A549 (cell line): Measurements from ENCODE around the gene DHRS12. TPM values are rescaled to one million over a fixed set of nuclear protein-coding genes. Genes with fewer than 3 reads are reported as not detected.
A peak's percentile ranks its signal among the peaks of the same experiment; 100 is the strongest.

Source experiments
- ATAC-seq, 2 experiments: fragments of 200-7000 bp in 1 of 2; fragments of >200 bp in 1 of 2; cut with Nextera tagmentation in 1 of 2; cut with Tn5 transposase in 1 of 2; 3 replicates each; pipeline versions ENCODE4 v1.8.0 to v1.9.1; 2018 to 2020; ENCODE audit warnings: mild to moderate bottlenecking in 1 of 2, moderate library complexity in 1 of 2
- CTCF ChIA-PET: fragments of 300-600 bp; sonication (Branson Sonifier 250); formaldehyde crosslinking; extraction: SDS; loops from one replicate; lab custom pipeline; 2021; ENCODE audit warnings: antibody characterized with exemption, inconsistent platforms; lab: Yijun Ruan, JAX
- POLR2A ChIA-PET: fragments of 350-600 bp; formaldehyde crosslinking; extraction: SDS; loops from one replicate; lab custom pipeline; 2021; ENCODE audit warnings: antibody characterized with exemption, inconsistent platforms; lab: Yijun Ruan, JAX
- DNase-seq, 2 experiments: peaks; one replicate each; pipeline versions ENCODE4 v3.0.0 to v3.0.0-alpha.2; 2011 to 2016; ENCODE audit warnings: low read depth in 1 of 2, low spot score in 1 of 2
- FAIRE-seq: peaks from 2 replicates; lab custom pipeline; 2011; peaks lifted over from hg19 to GRCh38; lab: Jason Lieb, UNC
- H3K27ac ChIP-seq, 2 experiments: fragments of >200 bp; sonication (Bioruptor Twin); formaldehyde crosslinking; 3 replicates each; pipeline ENCODE4 v1.5.1; 2016 to 2017
- H3K4me1 ChIP-seq: fragments of >200 bp; sonication (Bioruptor Twin); formaldehyde crosslinking; 3 replicates; pipeline ENCODE4 v1.6.1; 2016
- H3K4me2 ChIP-seq: fragments of >200 bp; sonication (Bioruptor Twin); formaldehyde crosslinking; 3 replicates; pipeline ENCODE4 v1.6.1; 2016
- H3K4me3 ChIP-seq: fragments of >200 bp; sonication (Bioruptor Twin); formaldehyde crosslinking; 3 replicates; pipeline ENCODE4 v1.5.1; 2016
- H3K9me3 ChIP-seq: fragments of >200 bp; sonication (Bioruptor Twin); formaldehyde crosslinking; 3 replicates; pipeline ENCODE4 v1.6.1; 2016
- ATOH8 ChIP-seq: fragments of 250-450 bp; sonication (Bioruptor Pico); IDR thresholded peaks from 2 replicates; pipeline ENCODE4 v1.5.0; 2020; ENCODE audit warnings: low read depth, mild to moderate bottlenecking, moderate library complexity
- BCL3 ChIP-seq: fragments of >200 bp; sonication (Bioruptor Twin); formaldehyde crosslinking; IDR thresholded peaks from 3 replicates; pipeline ENCODE4 v1.6.1; 2016
- BHLHE40 ChIP-seq: IDR thresholded peaks from 2 replicates; pipeline ENCODE4 v1.6.1; 2012; ENCODE audit warnings: low read depth, low read length, inconsistent platforms
- CBX8 ChIP-seq: fragments of 200-600 bp; sonication (generic); IDR thresholded peaks from 2 replicates; pipeline ENCODE4 v1.6.1; 2016
- CEBPB ChIP-seq, 2 experiments: fragments of >200 bp in 1 of 2; sonication (Bioruptor Twin) in 1 of 2; formaldehyde crosslinking in 1 of 2; IDR thresholded peaks; 2 replicates each; pipeline ENCODE4 v1.6.1; 2012 to 2016
- CHD4 ChIP-seq: fragments of 200-600 bp; sonication (generic); IDR thresholded peaks from 2 replicates; pipeline ENCODE4 v1.6.1; 2016; ENCODE audit warnings: antibody characterized with exemption, mild to moderate bottlenecking, borderline replicate concordance
- CTCF ChIP-seq: fragments of >200 bp; sonication (Bioruptor Twin); formaldehyde crosslinking; IDR thresholded peaks from 3 replicates; pipeline ENCODE4 v1.5.1; 2016
- E2F6 ChIP-seq: IDR thresholded peaks from 2 replicates; pipeline ENCODE4 v1.6.1; 2012; ENCODE audit warnings: low read depth, borderline replicate concordance
- EHMT2 ChIP-seq: fragments of 200-600 bp; sonication (generic); IDR thresholded peaks from 2 replicates; pipeline ENCODE4 v1.6.1; 2016; ENCODE audit warnings: antibody characterized with exemption, low read depth, mild to moderate bottlenecking, moderate library complexity
- FOSL2 ChIP-seq, 2 experiments: fragments of 450-650 bp in 1 of 2; fragments of >200 bp in 1 of 2; sonication (Bioruptor Twin) in 1 of 2; formaldehyde crosslinking; IDR thresholded peaks; 2 replicates each; pipeline versions ENCODE4 v1.5.0 to v1.6.1; 2016 to 2020; ENCODE audit warnings: mild to moderate bottlenecking in 1 of 2, moderate library complexity in 1 of 2
- GATA3 ChIP-seq: IDR thresholded peaks from 2 replicates; pipeline ENCODE4 v1.6.1; 2012; ENCODE audit warnings: borderline replicate concordance
- HES2 ChIP-seq: fragments of >200 bp; sonication (Bioruptor Twin); formaldehyde crosslinking; IDR thresholded peaks from 2 replicates; pipeline ENCODE4 v1.6.1; 2016
- JUN ChIP-seq, 2 experiments: fragments of >200 bp; sonication (Bioruptor Twin); formaldehyde crosslinking; IDR thresholded peaks; 2 replicates in 1 of 2; 3 replicates in 1 of 2; pipeline ENCODE4 v1.6.1; 2016 to 2017
- KDM5A ChIP-seq: fragments of 200-600 bp; sonication (generic); IDR thresholded peaks from 2 replicates; pipeline ENCODE4 v1.6.1; 2016; ENCODE audit warnings: antibody characterized with exemption, mild to moderate bottlenecking
- MAX ChIP-seq: IDR thresholded peaks from 2 replicates; pipeline ENCODE4 v1.6.1; 2012
- MAZ ChIP-seq: fragments of 150-350 bp; IDR thresholded peaks from 2 replicates; pipeline ENCODE4 v1.6.1; 2014; ENCODE audit warnings: antibody characterized with exemption, low read depth, low read length, borderline replicate concordance
- NR3C1 ChIP-seq: fragments of >200 bp; sonication (Bioruptor Twin); formaldehyde crosslinking; IDR thresholded peaks from 3 replicates; pipeline ENCODE4 v1.6.1; 2017
- PBX3 ChIP-seq: IDR thresholded peaks from 2 replicates; pipeline ENCODE4 v1.6.1; 2012
- PHF8 ChIP-seq: fragments of 200-600 bp; sonication (generic); IDR thresholded peaks from 2 replicates; pipeline ENCODE4 v1.6.1; 2016; ENCODE audit warnings: low read depth, mild to moderate bottlenecking, antibody characterized with exemption, moderate library complexity, borderline replicate concordance
- POLR2A ChIP-seq: IDR thresholded peaks from 2 replicates; pipeline ENCODE4 v1.6.1; 2012; ENCODE audit warnings: mild to moderate bottlenecking, low read length
- POLR2AphosphoS2 ChIP-seq: conservative IDR thresholded peaks from 2 replicates; pipeline ENCODE4 v1.6.1; 2012; ENCODE audit warnings: low read length, improper control_type of control experiment, inconsistent platforms
- TFCP2L1 ChIP-seq: fragments of 250-450 bp; sonication (Bioruptor Pico); IDR thresholded peaks from 2 replicates; pipeline ENCODE4 v1.5.0; 2021; ENCODE audit warnings: mild to moderate bottlenecking
- TP53 ChIP-seq: fragments of 250-450 bp; sonication (Bioruptor Pico); IDR thresholded peaks from 2 replicates; pipeline ENCODE4 v1.5.0; 2021; ENCODE audit warnings: mild to moderate bottlenecking, moderate library complexity
- ZSCAN20 ChIP-seq: fragments of 250-450 bp; sonication (Bioruptor Pico); IDR thresholded peaks from 2 replicates; pipeline ENCODE4 v1.8.0; 2022; ENCODE audit warnings: mild to moderate bottlenecking, moderate library complexity
- WGBS: methylation state at CpG from one replicate; pipeline ENCODE4 v1.1.6; 2017; ENCODE audit errors: missing lambda C conversion rate; 5-methylcytosine and 5-hydroxymethylcytosine counted together
- polyA minus RNA-seq: library from RNA; depleted of rRNA, polyadenylated mRNA; stranded (reverse); fragments of >200 nt; gene quantifications from 2 replicates; pipeline ENCODE4 v1.2.3, GENCODE V29; 2011; rRNA and poly(A)+ RNA removed
- polyA plus RNA-seq, 4 experiments: library from polyadenylated mRNA; depleted of rRNA in 3 of 4; stranded (reverse); fragments of >200 nt; fragmentation: RNase III in 1 of 4; extraction: RNeasy Plus Mini Kit Qiagen cat#74134 plus additional on column Dnase treatment in 1 of 4; gene quantifications; 2 replicates in 3 of 4; 3 replicates in 1 of 4; pipeline ENCODE4 v1.2.3, GENCODE V29; 2011 to 2017

The DHRS12 gene
- polyA plus RNA-seq (2011; rRNA removed) (7.5 and 7.6 TPM in 2 replicates), polyA plus RNA-seq (2017; fragmentation: RNase III; extraction: RNeasy Plus Mini Kit Qiagen cat#74134 plus additional on column Dnase treatment) (4.1 to 4.3 TPM (median 4.2 TPM) in 3 replicates), polyA minus RNA-seq (3.3 and 4.3 TPM in 2 replicates)
- 2.5 and 2.9 TPM in 2 replicates for polyA plus RNA-seq (2012; cell fraction: cytosol; rRNA removed)
- 3.0 and 3.5 TPM in 2 replicates for polyA plus RNA-seq (2012; cell fraction: nucleus; rRNA removed)

GRCh38 chr13:51803422-51804294 lies at the start of gene DHRS12:
DHRS12 (minus strand) TSS chr13:51804163; CDS start chr13:51799659, 4,504 bp downstream.
- H3K9me3 ChIP-seq, result no peaks in the 10 kb centered on the region
- WGBS, result 12% methylated on average over 8 of the region's 91 CpGs
- TF ChIP-seq EHMT2 (no peak), KDM5A (no peak), POLR2A (peak; percentile 60), CEBPB (IDR thresholded peaks at IDR 0.05) (peak; percentile 34 to 68; a peak in 2 of 4 replicates), CBX8 (no peak), FOSL2 (IDR thresholded peaks at IDR 0.05) (no peak), FOSL2 (CRISPR knock-in tag; IDR thresholded peaks at IDR 0.05) (no peak), PHF8 (peak; percentile 63; the same call in 1 of the 2 replicates), MAZ (no peak), JUN (IDR thresholded peaks at IDR 0.05) (peak in 1 of 2 experiments; percentile 75; a peak in 2 of 5 replicates), ATOH8 (peak; percentile 14; the same call in 1 of the 2 replicates), NR3C1 (no peak), E2F6 (peak; percentile 93), GATA3 (0 out of 2 replicates have a peak, but pooled peaks have one; percentile 4), CTCF (no peak), HES2 (no peak), TP53 (peak; percentile 33; the same call in 1 of the 2 replicates), BCL3 (peak; percentile 65; the same call in 1 of the 3 replicates), BHLHE40 (no peak), MAX (peak; percentile 83), TFCP2L1 (CRISPR knock-in tag) (no peak), CHD4 (no peak), ZSCAN20 (CRISPR knock-in tag) (no peak), POLR2AphosphoS2 (no peak), PBX3 (no peak)
- ChIA-PET POLR2A (no interaction called here), CTCF (interaction anchor here (0.7 kb wide), 1 partner anchor 11 kb away, joined by 3 read pairs; no protein-coding TSS in a partner anchor)
- no peak for FAIRE-seq
- peak within 1 kb of the TSS; percentile 83 for H3K4me2 ChIP-seq
- peaks cover 25% of the 10 kb centered on the region for H3K4me1 ChIP-seq
- H3K27ac ChIP-seq, result peak within 1 kb of the TSS; percentile 99 to 100
- H3K4me3 ChIP-seq, result peak within 1 kb of the TSS; percentile 91
- peak; percentile 87 to 90 for ATAC-seq
- DNase-seq, result peak; percentile 77 to 82
